ENCODE results near the gene CYBC1. TPM values are rescaled to one million over a fixed set of nuclear protein-coding genes. Genes with fewer than 3 reads are reported as not detected.

Gene CYBC1
- total RNA-seq, 1 experiment from 2014 or later, result 71.7 TPM

DNA sequence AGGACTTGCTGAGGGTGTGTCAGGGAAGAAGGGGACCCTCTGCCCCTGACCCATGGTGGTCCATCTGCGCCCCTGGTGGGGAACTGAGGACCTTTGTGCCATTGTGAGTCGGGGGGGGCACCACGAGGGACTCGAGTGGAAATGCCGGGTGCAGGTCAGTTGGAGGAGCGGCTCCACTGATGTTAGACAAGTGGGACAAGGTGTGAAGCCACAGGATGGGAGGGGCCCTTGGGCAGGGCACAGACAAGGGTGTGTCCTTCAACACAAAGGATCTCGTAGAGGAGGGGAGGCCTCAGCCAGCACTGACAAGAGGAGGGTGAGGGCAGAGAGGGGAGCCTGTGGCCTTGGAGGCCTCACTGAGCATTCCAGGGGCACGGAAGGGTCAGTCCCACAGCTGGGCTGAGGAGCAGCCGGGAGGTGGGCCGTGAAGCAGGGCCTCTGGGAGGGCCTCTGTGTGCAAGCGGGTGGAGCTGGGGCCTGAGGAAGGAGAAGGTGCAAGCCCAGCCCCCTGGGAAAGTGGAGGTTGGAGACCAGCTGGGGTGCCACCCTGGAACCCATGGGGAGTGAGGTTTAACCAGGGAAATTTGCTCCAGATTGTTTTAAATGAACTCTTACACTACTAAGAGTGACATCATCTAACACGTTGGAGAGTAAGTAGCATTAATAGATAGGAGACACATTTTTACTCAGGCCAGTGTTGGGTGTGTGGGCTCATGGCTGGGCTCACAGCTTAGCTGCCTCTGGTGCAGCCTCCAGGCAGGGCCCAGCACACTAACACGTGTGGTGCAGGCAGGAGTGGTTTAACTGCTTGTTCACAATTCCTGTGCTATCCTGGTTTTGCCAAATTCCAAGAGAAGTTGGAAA, 35.9 kb upstream of the CYBC1 start:
- Mint-ChIP-seq H3K4me1 (no peaks in the 10 kb centered on the region), H3K4me3 (no peak overlapping the region), H3K27me3 (ENCODE audit: low read depth) (no peaks in the 10 kb centered on the region), H3K36me3 (peaks cover 51% of the 10 kb centered on the region), H3K9me3 (no peaks in the 10 kb centered on the region), H3K27ac (no peak overlapping the region; the same call in 1 of the 2 replicates)
- ATAC-seq (no peak), DNase-seq (ENCODE audit: low spot score) (no peak)
- POLR2A ChIA-PET, result no interaction called here
- CTCF ChIA-PET, result no interaction called here
- TF ChIP-seq, protein P1, sequence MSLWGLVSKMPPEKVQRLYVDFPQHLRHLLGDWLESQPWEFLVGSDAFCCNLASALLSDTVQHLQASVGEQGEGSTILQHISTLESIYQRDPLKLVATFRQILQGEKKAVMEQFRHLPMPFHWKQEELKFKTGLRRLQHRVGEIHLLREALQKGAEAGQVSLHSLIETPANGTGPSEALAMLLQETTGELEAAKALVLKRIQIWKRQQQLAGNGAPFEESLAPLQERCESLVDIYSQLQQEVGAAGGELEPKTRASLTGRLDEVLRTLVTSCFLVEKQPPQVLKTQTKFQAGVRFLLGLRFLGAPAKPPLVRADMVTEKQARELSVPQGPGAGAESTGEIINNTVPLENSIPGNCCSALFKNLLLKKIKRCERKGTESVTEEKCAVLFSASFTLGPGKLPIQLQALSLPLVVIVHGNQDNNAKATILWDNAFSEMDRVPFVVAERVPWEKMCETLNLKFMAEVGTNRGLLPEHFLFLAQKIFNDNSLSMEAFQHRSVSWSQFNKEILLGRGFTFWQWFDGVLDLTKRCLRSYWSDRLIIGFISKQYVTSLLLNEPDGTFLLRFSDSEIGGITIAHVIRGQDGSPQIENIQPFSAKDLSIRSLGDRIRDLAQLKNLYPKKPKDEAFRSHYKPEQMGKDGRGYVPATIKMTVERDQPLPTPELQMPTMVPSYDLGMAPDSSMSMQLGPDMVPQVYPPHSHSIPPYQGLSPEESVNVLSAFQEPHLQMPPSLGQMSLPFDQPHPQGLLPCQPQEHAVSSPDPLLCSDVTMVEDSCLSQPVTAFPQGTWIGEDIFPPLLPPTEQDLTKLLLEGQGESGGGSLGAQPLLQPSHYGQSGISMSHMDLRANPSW (CRISPR knock-in tag; conservative IDR thresholded peaks at IDR 0.05; ENCODE audit: low read depth), result no peak
- TF ChIP-seq, protein P2, sequence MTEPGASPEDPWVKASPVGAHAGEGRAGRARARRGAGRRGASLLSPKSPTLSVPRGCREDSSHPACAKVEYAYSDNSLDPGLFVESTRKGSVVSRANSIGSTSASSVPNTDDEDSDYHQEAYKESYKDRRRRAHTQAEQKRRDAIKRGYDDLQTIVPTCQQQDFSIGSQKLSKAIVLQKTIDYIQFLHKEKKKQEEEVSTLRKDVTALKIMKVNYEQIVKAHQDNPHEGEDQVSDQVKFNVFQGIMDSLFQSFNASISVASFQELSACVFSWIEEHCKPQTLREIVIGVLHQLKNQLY (CRISPR knock-in tag; IDR thresholded peaks at IDR 0.05), result no peak
- TF ChIP-seq FOXP1 (CRISPR knock-in tag; IDR thresholded peaks at IDR 0.05; ENCODE audit: borderline replicate concordance) (no peak), ZNF671 (CRISPR knock-in tag; IDR thresholded peaks at IDR 0.05) (no peak), ZBTB43 (CRISPR knock-in tag; IDR thresholded peaks at IDR 0.05) (no peak), NR2C2 (CRISPR knock-in tag; IDR thresholded peaks at IDR 0.05) (no peak), PREB (CRISPR knock-in tag; IDR thresholded peaks at IDR 0.05; ENCODE audit: borderline replicate concordance) (no peak), EMX1 (CRISPR knock-in tag; IDR thresholded peaks at IDR 0.05) (no peak), ZNF317 (CRISPR knock-in tag; IDR thresholded peaks at IDR 0.05; ENCODE audit: borderline replicate concordance, low read depth) (no peak), ETV6 (CRISPR knock-in tag; IDR thresholded peaks at IDR 0.05) (no peak), TCF7 (CRISPR knock-in tag; IDR thresholded peaks at IDR 0.05; ENCODE audit: low read depth) (no peak)
- TF ChIP-seq, protein P3, sequence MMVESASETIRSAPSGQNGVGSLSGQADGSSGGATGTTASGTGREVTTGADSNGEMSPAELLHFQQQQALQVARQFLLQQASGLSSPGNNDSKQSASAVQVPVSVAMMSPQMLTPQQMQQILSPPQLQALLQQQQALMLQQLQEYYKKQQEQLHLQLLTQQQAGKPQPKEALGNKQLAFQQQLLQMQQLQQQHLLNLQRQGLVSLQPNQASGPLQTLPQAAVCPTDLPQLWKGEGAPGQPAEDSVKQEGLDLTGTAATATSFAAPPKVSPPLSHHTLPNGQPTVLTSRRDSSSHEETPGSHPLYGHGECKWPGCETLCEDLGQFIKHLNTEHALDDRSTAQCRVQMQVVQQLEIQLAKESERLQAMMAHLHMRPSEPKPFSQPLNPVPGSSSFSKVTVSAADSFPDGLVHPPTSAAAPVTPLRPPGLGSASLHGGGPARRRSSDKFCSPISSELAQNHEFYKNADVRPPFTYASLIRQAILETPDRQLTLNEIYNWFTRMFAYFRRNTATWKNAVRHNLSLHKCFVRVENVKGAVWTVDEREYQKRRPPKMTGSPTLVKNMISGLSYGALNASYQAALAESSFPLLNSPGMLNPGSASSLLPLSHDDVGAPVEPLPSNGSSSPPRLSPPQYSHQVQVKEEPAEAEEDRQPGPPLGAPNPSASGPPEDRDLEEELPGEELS (CRISPR knock-in tag; IDR thresholded peaks at IDR 0.05), result no peak
- TF ChIP-seq, protein P4, sequence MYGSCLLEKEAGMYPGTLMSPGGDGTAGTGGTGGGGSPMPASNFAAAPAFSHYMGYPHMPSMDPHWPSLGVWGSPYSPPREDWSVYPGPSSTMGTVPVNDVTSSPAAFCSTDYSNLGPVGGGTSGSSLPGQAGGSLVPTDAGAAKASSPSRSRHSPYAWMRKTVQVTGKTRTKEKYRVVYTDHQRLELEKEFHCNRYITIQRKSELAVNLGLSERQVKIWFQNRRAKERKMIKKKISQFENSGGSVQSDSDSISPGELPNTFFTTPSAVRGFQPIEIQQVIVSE (CRISPR knock-in tag; IDR thresholded peaks at IDR 0.05; ENCODE audit: borderline replicate concordance), result no peak
- TF ChIP-seq, protein P5, sequence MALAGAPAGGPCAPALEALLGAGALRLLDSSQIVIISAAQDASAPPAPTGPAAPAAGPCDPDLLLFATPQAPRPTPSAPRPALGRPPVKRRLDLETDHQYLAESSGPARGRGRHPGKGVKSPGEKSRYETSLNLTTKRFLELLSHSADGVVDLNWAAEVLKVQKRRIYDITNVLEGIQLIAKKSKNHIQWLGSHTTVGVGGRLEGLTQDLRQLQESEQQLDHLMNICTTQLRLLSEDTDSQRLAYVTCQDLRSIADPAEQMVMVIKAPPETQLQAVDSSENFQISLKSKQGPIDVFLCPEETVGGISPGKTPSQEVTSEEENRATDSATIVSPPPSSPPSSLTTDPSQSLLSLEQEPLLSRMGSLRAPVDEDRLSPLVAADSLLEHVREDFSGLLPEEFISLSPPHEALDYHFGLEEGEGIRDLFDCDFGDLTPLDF (CRISPR knock-in tag; IDR thresholded peaks at IDR 0.05), result no peak
- TF ChIP-seq, protein P6, sequence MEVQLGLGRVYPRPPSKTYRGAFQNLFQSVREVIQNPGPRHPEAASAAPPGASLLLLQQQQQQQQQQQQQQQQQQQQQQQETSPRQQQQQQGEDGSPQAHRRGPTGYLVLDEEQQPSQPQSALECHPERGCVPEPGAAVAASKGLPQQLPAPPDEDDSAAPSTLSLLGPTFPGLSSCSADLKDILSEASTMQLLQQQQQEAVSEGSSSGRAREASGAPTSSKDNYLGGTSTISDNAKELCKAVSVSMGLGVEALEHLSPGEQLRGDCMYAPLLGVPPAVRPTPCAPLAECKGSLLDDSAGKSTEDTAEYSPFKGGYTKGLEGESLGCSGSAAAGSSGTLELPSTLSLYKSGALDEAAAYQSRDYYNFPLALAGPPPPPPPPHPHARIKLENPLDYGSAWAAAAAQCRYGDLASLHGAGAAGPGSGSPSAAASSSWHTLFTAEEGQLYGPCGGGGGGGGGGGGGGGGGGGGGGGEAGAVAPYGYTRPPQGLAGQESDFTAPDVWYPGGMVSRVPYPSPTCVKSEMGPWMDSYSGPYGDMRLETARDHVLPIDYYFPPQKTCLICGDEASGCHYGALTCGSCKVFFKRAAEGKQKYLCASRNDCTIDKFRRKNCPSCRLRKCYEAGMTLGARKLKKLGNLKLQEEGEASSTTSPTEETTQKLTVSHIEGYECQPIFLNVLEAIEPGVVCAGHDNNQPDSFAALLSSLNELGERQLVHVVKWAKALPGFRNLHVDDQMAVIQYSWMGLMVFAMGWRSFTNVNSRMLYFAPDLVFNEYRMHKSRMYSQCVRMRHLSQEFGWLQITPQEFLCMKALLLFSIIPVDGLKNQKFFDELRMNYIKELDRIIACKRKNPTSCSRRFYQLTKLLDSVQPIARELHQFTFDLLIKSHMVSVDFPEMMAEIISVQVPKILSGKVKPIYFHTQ (CRISPR knock-in tag; IDR thresholded peaks at IDR 0.05), result no peak

Data from WTC11 (cell line).